Lung (tissue), 12 donors: ENCODE results near the gene RIBC2. TPM values are rescaled to one million over a fixed set of nuclear protein-coding genes. Genes with fewer than 3 reads are reported as not detected.

Source experiments
- ATAC-seq: fragments of 200-7000 bp; cut with Tn5 transposase; one replicate; pipeline ENCODE4 v1.9.1; 2020; ENCODE audit warnings: moderate number of reproducible peaks; ENCODE audit not compliant: insufficient read depth, low FRiP score
- DNase-seq, 3 donors: peaks; one replicate each; pipeline ENCODE4 v3.0.0-alpha.2; 2013 to 2017
- H3K27ac ChIP-seq, 2 donors: one replicate each; pipeline ENCODE4 v1.5.1; 2013; ENCODE audit warnings: mild to moderate bottlenecking in 2 of 2, moderate library complexity in 2 of 2, control low read depth in 1 of 2, inconsistent platforms in 1 of 2, low read depth in 1 of 2, low read length in 1 of 2
- H3K27me3 ChIP-seq, 3 donors: one replicate each; pipeline ENCODE4 v1.5.1; 2013; ENCODE audit warnings: low read length in 2 of 3; ENCODE audit not compliant: control insufficient read depth in 3 of 3, insufficient read depth in 3 of 3
- H3K36me3 ChIP-seq, 4 donors: one replicate each; pipeline ENCODE4 v1.5.1; 2013; ENCODE audit warnings: low read length in 4 of 4, mild to moderate bottlenecking in 1 of 4, moderate library complexity in 1 of 4; ENCODE audit not compliant: control insufficient read depth in 4 of 4, insufficient read depth in 4 of 4
- H3K4me1 ChIP-seq, 5 donors: one replicate each; pipeline ENCODE4 v1.5.1; 2013; ENCODE audit warnings: low read length in 5 of 5, mild to moderate bottlenecking in 2 of 5, moderate library complexity in 1 of 5; ENCODE audit not compliant: control insufficient read depth in 5 of 5, insufficient read depth in 5 of 5
- H3K4me3 ChIP-seq: one replicate; pipeline ENCODE4 v1.5.1; 2013; ENCODE audit warnings: mild to moderate bottlenecking, control low read depth, moderate library complexity
- H3K9ac ChIP-seq, 2 donors: one replicate each; pipeline ENCODE4 v1.5.1; 2013; ENCODE audit warnings: low read length in 2 of 2, control low read depth in 1 of 2; ENCODE audit not compliant: insufficient read depth in 1 of 2
- H3K9me3 ChIP-seq, 4 donors: one replicate each; pipeline ENCODE4 v1.5.1; 2013; ENCODE audit warnings: low read length in 3 of 4, mild to moderate bottlenecking in 1 of 4, moderate library complexity in 1 of 4; ENCODE audit not compliant: control insufficient read depth in 4 of 4, insufficient read depth in 3 of 4
- CTCF ChIP-seq: IDR thresholded peaks from 2 replicates; pipeline ENCODE4 v1.5.1; 2012; ENCODE audit warnings: mild to moderate bottlenecking; ENCODE audit errors: control extremely low read depth, extremely low read depth
- WGBS, 2 donors: extraction: QIAGEN DNeasy Blood & Tissue Kit; methylation state at CpG; one replicate each; pipeline ENCODE4 v1.1.7; 2013; 5-methylcytosine and 5-hydroxymethylcytosine counted together
- polyA plus RNA-seq, 2 donors: library from polyadenylated mRNA; stranded (reverse); fragments of 200-250 nt; gene quantifications; one replicate each; pipeline ENCODE4 v1.2.1, GENCODE V29; 2013
- total RNA-seq, 2 donors: library from RNA; depleted of rRNA in 1 of 2; stranded (reverse); fragments of >200 nt in 1 of 2; gene quantifications; one replicate each; pipeline ENCODE4 v1.2.1, GENCODE V29; 2014 to 2021
- donor health status: control.
- donor health status: control.
- donor health status: Bipolar disorder and iron deficiency.
- donor health status: healthy.
- donor health status: DM: yes; HTN: yes; CAD: no.

RIBC2 gene
- total and polyA plus RNA-seq, 4 donors = 2.8 to 8.1 (median 5.7) TPM

- H3K27me3 ChIP-seq = no peaks in the 10 kb centered on the region
- no peaks in the 10 kb centered on the region for H3K36me3 ChIP-seq
- H3K9ac ChIP-seq = no peak overlapping the region
- DNase-seq (no peak), ATAC-seq (no peak)
- H3K27ac ChIP-seq = no peak overlapping the region
- H3K4me3 ChIP-seq = no peak overlapping the region
- TF ChIP-seq CTCF = no peak
- WGBS, 2 donors = 84 to 91% methylated on average over 7 of the region's 7 CpGs
- H3K4me1 ChIP-seq = peaks cover 0 to 15% (median 4%) of the 10 kb centered on the region in 5 donors
- peaks cover 0 to 7% (median 2%) of the 10 kb centered on the region in 4 donors for H3K9me3 ChIP-seq
Observed at GRCh38 chr22:45477366-45478107, 64.0 kb downstream of the RIBC2 start.

GRCh38 chr22:45478108-45478771 is 64.7 kb downstream of the RIBC2 start:
- Histone ChIP-seq H3K9ac (no peak overlapping the region), H3K36me3 (no peaks in the 10 kb centered on the region), H3K27me3 (no peaks in the 10 kb centered on the region), H3K4me1 (peaks cover 0 to 15% (median 4%) of the 10 kb centered on the region in 5 donors), H3K4me3 (no peak overlapping the region), H3K27ac (no peak overlapping the region), H3K9me3 (peaks cover 0 to 8% (median 2%) of the 10 kb centered on the region in 4 donors)
- ATAC-seq (no peak), DNase-seq (peak in 1 of 3 donors; percentile 35)
- 77 to 86% methylated on average over 11 of the region's 11 CpGs for WGBS, 2 donors
- no peak for TF ChIP-seq CTCF

GRCh38 chr22:45480717-45481116 is 67.2 kb downstream of the RIBC2 start:
- Histone ChIP-seq H3K9ac (no peak overlapping the region), H3K9me3 (peaks cover 0 to 11% (median 2%) of the 10 kb centered on the region in 4 donors), H3K4me3 (no peak overlapping the region), H3K27ac (no peak overlapping the region), H3K4me1 (peaks cover 0 to 3% (median 2%) of the 10 kb centered on the region in 5 donors), H3K27me3 (no peaks in the 10 kb centered on the region), H3K36me3 (no peaks in the 10 kb centered on the region)
- WGBS, 2 donors = 73 to 75% methylated on average over 3 of the region's 3 CpGs
- no peak for ATAC-seq
- TF ChIP-seq CTCF = no peak
- DNase-seq = no peak
